ENCODE results near the gene SYVN1.

The SYVN1 gene

DNA sequence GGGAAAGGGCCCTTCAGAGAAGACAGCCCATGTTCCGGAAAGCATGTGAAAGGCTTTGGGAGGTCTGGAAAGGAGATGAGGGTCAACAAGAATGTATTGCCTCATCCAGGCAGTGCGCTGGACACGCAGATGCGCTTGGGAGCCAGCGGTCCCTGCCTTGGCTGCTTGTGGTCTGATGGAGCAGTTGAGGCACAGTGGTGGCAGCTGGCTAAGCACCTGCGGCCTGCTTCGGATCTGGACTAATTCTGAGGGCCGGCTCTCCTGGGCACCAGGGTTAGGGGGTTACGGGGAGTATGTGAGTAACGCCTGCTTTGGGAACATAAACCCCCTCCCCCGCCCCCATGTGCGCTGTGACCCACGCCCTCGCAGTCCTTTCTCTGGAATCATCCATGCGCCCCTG is 27.2 kb downstream of the SYVN1 start:
- DNase-seq (ENCODE audit: low spot score in 2 of 2) (no peak), ATAC-seq (ENCODE audit: low read depth) (no peak)
- Mint-ChIP-seq H3K4me1 (peaks cover 17% of the 10 kb centered on the region), H3K9me3 (no peaks in the 10 kb centered on the region), H3K4me3 (no peak overlapping the region), H3K27ac (no peak overlapping the region), H3K36me3 (peaks cover 5% of the 10 kb centered on the region), H3K27me3 (no peaks in the 10 kb centered on the region)

DNA sequence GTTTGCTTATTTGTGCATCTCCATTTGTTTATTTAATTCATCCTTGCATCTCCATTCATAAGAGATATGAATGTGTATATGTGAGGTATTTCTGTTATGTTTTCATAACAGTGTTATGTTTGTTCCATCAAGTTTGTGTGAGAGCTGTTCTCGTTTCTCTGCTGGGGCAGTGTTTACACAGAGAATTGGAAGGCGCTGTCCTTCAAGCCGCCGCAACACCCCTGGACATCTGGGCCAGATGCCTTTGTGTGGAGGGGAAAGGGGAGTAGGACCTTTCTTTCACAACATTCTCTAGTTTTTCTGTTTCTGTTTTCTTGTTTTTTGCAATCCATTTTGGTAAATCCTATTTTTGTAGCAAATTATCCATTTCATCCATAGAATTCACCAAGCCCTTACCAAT is 29.7 kb downstream of the SYVN1 start:
- ATAC-seq (ENCODE audit: low read depth) (no peak), DNase-seq (ENCODE audit: low spot score in 2 of 2) (no peak)
- Mint-ChIP-seq H3K27me3 (no peaks in the 10 kb centered on the region), H3K36me3 (peaks cover 5% of the 10 kb centered on the region), H3K27ac (no peak overlapping the region), H3K9me3 (no peaks in the 10 kb centered on the region), H3K4me1 (peaks cover 5% of the 10 kb centered on the region), H3K4me3 (no peak overlapping the region)

DNA sequence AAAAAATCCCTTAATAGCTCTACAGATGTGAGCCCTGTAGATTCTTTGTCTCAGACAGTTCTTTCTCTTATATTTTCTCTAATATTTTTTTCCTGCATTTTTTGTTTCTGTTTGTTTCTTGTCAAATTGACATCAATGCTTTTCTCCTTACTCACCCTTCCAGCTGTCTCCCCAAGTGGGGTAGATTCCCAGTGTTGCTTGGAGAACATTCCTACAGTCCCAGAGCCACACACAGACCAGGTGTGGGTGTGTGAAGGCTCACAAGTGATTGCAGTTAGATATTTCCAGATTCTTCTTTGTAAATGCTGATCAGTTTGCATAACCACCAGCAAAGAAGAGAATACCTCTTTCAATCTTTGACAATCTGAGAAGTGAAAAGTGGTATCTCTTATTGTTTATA is 30.8 kb downstream of the SYVN1 start:
- Mint-ChIP-seq H3K9me3 (no peaks in the 10 kb centered on the region), H3K4me1 (peaks cover 8% of the 10 kb centered on the region)
- no peak for ATAC-seq (ENCODE audit: low read depth)

DNA sequence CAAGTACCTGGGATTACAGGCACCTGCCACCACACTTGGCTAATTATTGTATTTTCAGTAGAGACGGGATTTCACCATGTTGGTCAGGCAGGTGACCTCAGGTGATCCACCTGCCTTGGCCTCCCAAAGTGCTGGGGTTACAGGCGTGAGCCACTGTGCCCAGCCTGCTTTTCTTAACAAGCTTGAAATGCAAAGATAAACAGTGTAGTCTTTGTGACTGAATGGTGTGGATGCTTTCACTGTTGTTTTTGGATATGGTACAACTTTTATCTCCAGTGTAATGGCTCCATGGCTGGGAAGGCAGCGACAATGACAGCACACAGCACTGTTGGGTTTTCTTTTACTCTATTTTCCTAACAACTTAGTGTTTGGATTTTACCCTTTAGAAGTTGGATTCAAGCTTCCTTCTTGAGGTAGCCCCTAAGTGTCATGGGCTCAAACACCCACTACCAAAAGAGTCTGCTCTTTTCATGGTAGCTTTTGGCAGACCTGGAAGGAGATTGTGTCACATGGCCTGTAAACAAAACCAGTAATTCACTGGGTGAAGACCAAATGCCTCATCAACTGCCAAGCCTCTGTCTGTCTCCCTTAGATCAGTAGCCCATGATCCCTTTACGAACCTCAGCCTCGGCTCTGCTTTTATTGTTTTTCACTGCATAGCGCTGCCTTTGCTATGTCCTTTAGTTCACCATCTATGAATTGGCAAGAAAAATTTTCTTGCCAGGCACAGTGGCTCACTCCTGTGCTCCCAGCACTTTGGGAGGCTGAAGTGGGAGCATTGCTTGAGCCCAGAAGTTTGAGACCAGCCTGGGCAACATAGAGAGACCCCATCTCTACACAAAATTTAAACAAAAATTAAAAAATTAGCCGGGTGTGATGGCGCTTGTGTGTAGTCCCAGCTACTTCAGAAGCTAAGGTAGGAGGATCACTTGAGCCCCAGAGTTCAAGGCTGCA is 31.9 kb downstream of the SYVN1 start:
- DNase-seq (ENCODE audit: low spot score in 2 of 2) (no peak), ATAC-seq (ENCODE audit: low read depth) (no peak)
- H3K27ac Mint-ChIP-seq, result no peak overlapping the region
- no peaks in the 10 kb centered on the region for H3K27me3 Mint-ChIP-seq
- peaks cover 10% of the 10 kb centered on the region for H3K4me1 Mint-ChIP-seq
- H3K9me3 Mint-ChIP-seq, result no peaks in the 10 kb centered on the region
- no peak overlapping the region for H3K4me3 Mint-ChIP-seq
- H3K36me3 Mint-ChIP-seq, result peaks cover 10% of the 10 kb centered on the region

More for the DNA sequence above, 30.8 kb downstream of the SYVN1 start:
- H3K27ac Mint-ChIP-seq, result no peak overlapping the region
- no peak overlapping the region for H3K4me3 Mint-ChIP-seq
- no peak for DNase-seq (ENCODE audit: low spot score in 2 of 2)
- H3K27me3 Mint-ChIP-seq, result no peaks in the 10 kb centered on the region
- peaks cover 8% of the 10 kb centered on the region for H3K36me3 Mint-ChIP-seq

DNA sequence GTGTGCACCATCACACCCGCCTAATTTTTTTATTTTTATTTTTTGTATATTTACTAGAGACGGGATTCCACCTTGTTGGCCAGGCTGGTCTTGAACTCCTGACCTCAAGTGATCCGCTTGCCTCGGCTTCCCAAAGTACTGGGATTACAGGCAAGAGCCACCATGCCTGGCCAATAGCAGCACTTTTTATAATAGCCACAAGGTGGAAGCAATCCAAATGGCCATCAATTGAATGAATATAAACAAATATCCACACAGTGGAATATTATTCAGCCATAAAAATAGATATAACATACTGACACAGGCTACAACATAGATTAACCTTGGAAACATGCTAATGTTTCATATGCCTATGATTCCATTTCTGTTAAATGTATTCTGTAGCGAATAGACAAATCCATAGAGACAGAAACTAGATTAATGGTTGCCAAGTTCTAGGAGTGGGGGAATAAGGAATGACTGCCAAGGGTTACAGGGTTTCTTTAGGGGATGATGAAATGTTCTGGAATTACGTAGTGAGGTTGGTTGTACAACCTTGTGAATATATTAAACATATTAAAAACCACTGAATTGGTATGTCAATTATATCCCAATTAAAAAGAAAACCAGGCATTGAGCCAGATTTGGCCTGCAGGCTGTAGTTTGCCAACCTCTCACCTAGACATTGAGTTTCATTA is 33.5 kb downstream of the SYVN1 start:
- Mint-ChIP-seq H3K27ac (no peak overlapping the region), H3K9me3 (no peaks in the 10 kb centered on the region), H3K27me3 (no peaks in the 10 kb centered on the region), H3K36me3 (peaks cover 6% of the 10 kb centered on the region), H3K4me3 (no peak overlapping the region), H3K4me1 (peaks cover 9% of the 10 kb centered on the region)
- no peak for DNase-seq (ENCODE audit: low spot score in 2 of 2)
- ATAC-seq (ENCODE audit: low read depth), result no peak

DNA sequence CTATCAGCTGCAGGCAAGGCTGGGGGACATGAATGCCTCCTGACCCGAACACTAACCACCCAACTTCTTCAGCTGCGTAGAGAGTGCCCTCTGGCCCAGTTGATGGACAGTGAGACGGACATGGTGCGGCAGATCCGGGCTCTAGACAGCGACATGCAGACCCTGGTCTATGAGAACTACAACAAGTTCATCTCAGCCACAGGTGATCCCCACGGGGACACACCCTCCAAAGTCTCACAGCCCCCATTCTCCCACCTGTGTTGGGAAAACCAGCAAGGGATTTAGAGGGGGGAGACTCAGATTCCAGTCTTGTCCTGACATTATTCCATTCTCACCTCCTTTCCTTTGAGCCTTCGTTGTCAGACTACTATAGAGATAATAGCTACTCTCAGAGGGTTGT is 37.4 kb downstream of the SYVN1 start:
- H3K4me3 Mint-ChIP-seq, result peak overlapping the region; percentile 90
- ATAC-seq (ENCODE audit: low read depth) (no peak), DNase-seq (ENCODE audit: low spot score in 2 of 2) (no peak)
- peaks cover 4% of the 10 kb centered on the region for H3K36me3 Mint-ChIP-seq
- H3K27ac Mint-ChIP-seq, result no peak overlapping the region
- H3K27me3 Mint-ChIP-seq, result no peaks in the 10 kb centered on the region
- no peaks in the 10 kb centered on the region for H3K9me3 Mint-ChIP-seq
- peaks cover 8% of the 10 kb centered on the region for H3K4me1 Mint-ChIP-seq

DNA sequence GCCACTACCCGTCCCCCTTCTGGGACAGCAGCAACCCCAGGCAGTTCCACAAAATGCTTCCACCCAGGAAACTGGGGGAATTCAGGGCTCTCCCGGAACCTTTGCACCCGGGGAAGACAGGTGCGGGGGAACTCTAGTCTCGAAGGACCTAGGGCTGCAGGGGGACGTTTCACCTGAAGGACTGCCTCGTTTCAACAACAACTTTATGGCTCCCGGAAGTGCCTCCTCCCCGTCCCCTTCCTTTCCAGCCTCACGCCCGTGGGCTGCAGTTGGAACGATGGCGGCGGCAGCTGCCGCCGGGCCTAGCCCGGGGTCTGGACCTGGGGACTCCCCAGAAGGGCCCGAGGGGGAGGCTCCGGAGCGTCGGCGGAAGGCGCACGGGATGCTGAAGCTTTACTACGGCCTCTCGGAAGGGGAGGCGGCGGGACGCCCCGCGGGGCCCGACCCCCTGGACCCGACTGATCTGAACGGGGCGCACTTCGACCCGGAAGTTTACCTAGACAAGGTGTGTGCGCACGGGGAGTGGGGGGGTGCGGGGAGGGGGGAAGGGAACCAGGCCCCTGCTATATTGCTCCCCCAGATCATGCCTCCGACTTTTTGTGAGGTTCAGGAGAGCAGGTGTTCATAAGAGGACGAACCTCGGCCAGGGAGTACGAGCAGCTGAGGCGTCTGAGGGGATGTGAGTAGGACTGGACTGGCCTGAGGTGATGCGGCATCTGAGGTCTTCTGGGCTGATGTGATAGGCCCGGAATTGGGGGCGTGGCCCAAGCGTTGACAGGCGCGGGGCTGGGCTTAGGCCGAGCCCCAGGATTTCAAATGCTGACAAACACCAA is 38.1 kb downstream of the SYVN1 start, which contains the start of gene VPS51:
VPS51 (plus strand) TSS at position 241 of the 833 bp plus-strand sequence; CDS start at position 278, 37 bp downstream.
- ATAC-seq (ENCODE audit: low read depth) (peak; percentile 89), DNase-seq (ENCODE audit: low spot score in 2 of 2) (peak; percentile 80 to 81)
- peaks cover 4% of the 10 kb centered on the region for H3K36me3 Mint-ChIP-seq
- H3K4me1 Mint-ChIP-seq, result peaks cover 8% of the 10 kb centered on the region
- H3K27me3 Mint-ChIP-seq, result no peaks in the 10 kb centered on the region
- H3K9me3 Mint-ChIP-seq, result no peaks in the 10 kb centered on the region
- peak within 1 kb of the TSS; percentile 90 for H3K4me3 Mint-ChIP-seq
- peak within 1 kb of the TSS; percentile 91 for H3K27ac Mint-ChIP-seq

DNA sequence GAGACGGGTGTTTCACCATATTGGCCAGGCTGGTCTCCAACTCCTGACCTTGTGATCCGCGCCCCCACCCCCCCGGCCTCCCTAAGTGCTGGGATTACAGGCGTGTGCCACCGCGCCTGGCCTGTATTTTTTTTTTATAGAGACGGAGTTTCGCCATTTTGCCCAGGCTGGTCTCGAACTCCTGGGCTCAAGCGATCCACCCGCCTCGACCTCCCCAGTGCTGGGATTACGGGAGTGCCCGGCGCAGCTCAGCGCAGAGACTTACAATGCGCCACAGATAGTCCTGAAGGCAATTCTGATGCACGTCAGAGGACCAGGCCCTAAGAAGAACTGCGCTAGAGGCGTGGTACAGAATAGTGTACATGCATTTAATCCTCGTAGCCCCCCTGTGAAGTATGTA is 38.9 kb downstream of the SYVN1 start:
- Mint-ChIP-seq H3K36me3 (peaks cover 4% of the 10 kb centered on the region), H3K4me1 (peaks cover 8% of the 10 kb centered on the region), H3K27ac (peak overlapping the region; percentile 91), H3K27me3 (no peaks in the 10 kb centered on the region), H3K9me3 (no peaks in the 10 kb centered on the region), H3K4me3 (peak overlapping the region; percentile 90)
- DNase-seq (ENCODE audit: low spot score in 2 of 2) (no peak), ATAC-seq (ENCODE audit: low read depth) (no peak)

DNA sequence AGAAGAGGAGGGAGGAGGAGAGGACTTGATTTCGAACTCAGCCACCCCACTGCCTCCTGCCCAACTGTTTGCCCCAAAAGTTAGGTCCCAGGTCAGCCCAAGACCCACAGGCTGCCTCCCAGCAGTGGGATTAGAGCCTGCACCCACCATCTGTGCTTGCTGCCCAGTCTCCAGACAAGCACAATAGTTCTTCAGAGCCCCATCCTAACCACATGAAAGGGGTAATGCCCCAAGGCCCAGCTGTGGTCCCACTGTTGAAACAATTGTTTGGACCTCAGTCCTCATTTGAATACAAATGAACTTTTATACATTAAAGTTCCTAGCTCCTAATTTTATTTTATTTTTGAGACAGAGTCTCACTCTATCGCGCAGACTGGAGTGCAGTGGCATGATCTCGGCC is 43.7 kb downstream of the SYVN1 start:
- no peaks in the 10 kb centered on the region for H3K9me3 Mint-ChIP-seq
- peaks cover 18% of the 10 kb centered on the region for H3K36me3 Mint-ChIP-seq
- DNase-seq (ENCODE audit: low spot score in 2 of 2) (no peak), ATAC-seq (ENCODE audit: low read depth) (no peak)
- H3K4me1 Mint-ChIP-seq, result peaks cover 3% of the 10 kb centered on the region
- H3K27me3 Mint-ChIP-seq, result no peaks in the 10 kb centered on the region
- H3K27ac Mint-ChIP-seq, result no peak overlapping the region
- H3K4me3 Mint-ChIP-seq, result no peak overlapping the region

DNA sequence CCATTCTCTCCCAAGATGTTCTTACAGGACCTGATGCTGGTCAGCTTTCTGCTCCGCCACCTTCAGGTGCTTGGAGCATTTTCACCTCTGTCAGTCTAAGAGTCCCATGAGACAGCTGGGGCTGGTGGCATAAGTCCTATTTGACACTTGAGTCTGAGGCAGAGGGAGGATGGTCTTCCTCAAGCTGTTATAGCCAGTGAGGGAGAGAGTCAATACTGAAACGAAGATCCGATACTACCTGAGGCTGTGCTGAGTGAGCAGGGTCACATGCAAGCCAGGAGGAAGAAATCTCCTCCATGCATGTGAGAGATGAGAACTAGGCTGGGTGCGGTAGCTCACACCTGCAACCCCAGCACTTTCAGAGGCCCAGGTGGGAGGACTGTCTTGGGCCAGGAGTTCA is 44.7 kb downstream of the SYVN1 start:
- H3K27me3 Mint-ChIP-seq, result no peaks in the 10 kb centered on the region
- H3K9me3 Mint-ChIP-seq, result no peaks in the 10 kb centered on the region
- peaks cover 5% of the 10 kb centered on the region for H3K4me1 Mint-ChIP-seq
- no peak for ATAC-seq (ENCODE audit: low read depth)
- peaks cover 20% of the 10 kb centered on the region for H3K36me3 Mint-ChIP-seq
- DNase-seq (ENCODE audit: low spot score in 2 of 2), result no peak
- H3K27ac Mint-ChIP-seq, result no peak overlapping the region
- no peak overlapping the region for H3K4me3 Mint-ChIP-seq

DNA sequence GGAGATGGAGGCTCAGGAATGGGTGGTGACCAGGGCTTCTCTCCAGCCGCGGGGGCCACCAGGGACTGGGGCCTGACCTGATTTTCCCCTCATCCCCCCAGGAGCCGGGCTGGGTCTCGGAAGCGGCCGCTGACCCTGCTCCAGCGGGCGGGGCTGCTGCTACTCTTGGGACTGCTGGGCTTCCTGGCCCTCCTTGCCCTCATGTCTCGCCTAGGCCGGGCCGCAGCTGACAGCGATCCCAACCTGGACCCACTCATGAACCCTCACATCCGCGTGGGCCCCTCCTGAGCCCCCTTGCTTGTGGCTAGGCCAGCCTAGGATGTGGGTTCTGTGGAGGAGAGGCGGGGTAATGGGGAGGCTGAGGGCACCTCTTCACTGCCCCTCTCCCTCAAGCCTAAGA is 46.5 kb downstream of the SYVN1 start:
- Mint-ChIP-seq H3K27me3 (no peaks in the 10 kb centered on the region), H3K4me1 (peaks cover 15% of the 10 kb centered on the region), H3K27ac (no peak overlapping the region), H3K9me3 (no peaks in the 10 kb centered on the region), H3K36me3 (peaks cover 22% of the 10 kb centered on the region), H3K4me3 (no peak overlapping the region)
- DNase-seq (ENCODE audit: low spot score in 2 of 2), result no peak
- ATAC-seq (ENCODE audit: low read depth), result no peak

DNA sequence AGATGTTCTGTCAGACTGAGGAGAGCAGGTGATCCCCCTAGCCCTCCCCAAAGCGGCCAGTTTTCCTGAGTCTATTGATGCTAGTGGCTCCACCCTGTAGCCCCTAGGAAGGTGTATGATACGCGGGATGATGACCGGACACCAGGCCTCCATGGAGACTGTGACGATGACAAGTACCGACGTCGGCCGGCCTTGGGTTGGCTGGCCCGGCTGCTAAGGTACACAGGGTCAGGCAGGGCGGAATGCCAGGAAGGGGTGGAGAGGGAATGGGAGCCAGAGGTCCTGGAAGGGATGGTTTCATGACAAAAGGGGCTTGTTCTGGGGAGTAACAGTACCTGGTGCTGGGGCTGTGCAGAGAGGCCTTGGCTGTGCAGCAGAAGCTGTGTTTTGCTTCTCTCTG is 47.1 kb downstream of the SYVN1 start:
- no peaks in the 10 kb centered on the region for H3K9me3 Mint-ChIP-seq

DNA sequence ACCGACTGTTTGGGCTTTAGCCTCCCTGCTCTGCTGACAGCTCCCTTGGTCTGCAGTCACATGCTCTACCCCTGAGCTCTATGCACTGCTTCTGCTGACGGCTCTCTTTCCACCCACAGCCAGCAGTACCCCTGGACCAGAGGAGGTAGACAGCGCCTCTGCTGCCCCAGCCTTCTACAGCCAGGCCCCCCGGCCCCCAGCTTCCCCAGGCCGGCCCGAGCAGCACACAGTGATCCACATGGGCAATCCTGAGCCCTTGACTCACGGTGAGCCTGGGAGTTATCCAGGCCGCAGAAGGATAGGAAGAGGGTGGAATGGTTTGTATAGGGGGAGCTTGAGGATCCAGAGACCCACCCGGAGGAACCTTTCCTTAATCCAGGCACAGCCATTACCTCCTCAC is 47.5 kb downstream of the SYVN1 start:
- Mint-ChIP-seq H3K36me3 (peaks cover 22% of the 10 kb centered on the region), H3K9me3 (no peaks in the 10 kb centered on the region), H3K4me1 (peaks cover 16% of the 10 kb centered on the region), H3K27me3 (no peaks in the 10 kb centered on the region), H3K4me3 (no peak overlapping the region), H3K27ac (no peak overlapping the region)
- DNase-seq (ENCODE audit: low spot score in 2 of 2) (no peak), ATAC-seq (ENCODE audit: low read depth) (no peak)

More for the DNA sequence above, 47.1 kb downstream of the SYVN1 start:
- H3K4me1 Mint-ChIP-seq, result peaks cover 16% of the 10 kb centered on the region
- DNase-seq (ENCODE audit: low spot score in 2 of 2) (no peak), ATAC-seq (ENCODE audit: low read depth) (no peak)
- H3K27ac Mint-ChIP-seq, result no peak overlapping the region
- no peaks in the 10 kb centered on the region for H3K27me3 Mint-ChIP-seq
- H3K4me3 Mint-ChIP-seq, result no peak overlapping the region
- peaks cover 22% of the 10 kb centered on the region for H3K36me3 Mint-ChIP-seq

DNA sequence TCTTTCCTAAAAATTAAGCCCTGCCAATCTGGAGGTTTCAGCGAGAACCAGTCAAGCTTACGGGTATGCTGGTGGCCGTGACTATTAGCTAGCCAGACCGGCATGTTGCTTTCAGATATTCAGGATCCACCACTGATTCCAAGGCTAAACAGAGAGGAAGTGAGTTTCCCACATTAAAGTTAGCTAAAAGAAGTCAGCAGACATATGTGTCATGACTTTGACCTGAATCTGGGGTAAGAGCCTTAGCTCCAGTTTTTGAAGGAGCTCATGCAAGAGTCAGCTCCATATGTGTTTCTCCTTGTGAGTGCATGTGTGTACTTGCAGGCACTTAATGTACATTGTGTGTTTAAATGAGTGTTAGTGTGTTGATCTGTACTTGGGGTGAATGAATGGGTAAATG is 48.9 kb downstream of the SYVN1 start:
- DNase-seq (ENCODE audit: low spot score in 2 of 2) (no peak), ATAC-seq (ENCODE audit: low read depth) (no peak)
- Mint-ChIP-seq H3K9me3 (no peaks in the 10 kb centered on the region), H3K4me3 (peak overlapping the region; percentile 91), H3K27me3 (no peaks in the 10 kb centered on the region), H3K36me3 (peaks cover 22% of the 10 kb centered on the region), H3K27ac (peak overlapping the region; percentile 7), H3K4me1 (peaks cover 16% of the 10 kb centered on the region)

Measured in memory B cell (primary cell).